T-helper 22 cell (primary cell): Measurements from ENCODE around the gene PLXNB1.
"Not testable (repeated sequence)": the region's sequence is repeated elsewhere in the genome, so short reads cannot be mapped to it uniquely, and the experiment has no call there.

Experiments
- DNase-seq: peaks from one replicate; pipeline ENCODE4 v3.0.0-alpha.2; 2020; ENCODE audit warnings: low read depth

Gene PLXNB1

DNA sequence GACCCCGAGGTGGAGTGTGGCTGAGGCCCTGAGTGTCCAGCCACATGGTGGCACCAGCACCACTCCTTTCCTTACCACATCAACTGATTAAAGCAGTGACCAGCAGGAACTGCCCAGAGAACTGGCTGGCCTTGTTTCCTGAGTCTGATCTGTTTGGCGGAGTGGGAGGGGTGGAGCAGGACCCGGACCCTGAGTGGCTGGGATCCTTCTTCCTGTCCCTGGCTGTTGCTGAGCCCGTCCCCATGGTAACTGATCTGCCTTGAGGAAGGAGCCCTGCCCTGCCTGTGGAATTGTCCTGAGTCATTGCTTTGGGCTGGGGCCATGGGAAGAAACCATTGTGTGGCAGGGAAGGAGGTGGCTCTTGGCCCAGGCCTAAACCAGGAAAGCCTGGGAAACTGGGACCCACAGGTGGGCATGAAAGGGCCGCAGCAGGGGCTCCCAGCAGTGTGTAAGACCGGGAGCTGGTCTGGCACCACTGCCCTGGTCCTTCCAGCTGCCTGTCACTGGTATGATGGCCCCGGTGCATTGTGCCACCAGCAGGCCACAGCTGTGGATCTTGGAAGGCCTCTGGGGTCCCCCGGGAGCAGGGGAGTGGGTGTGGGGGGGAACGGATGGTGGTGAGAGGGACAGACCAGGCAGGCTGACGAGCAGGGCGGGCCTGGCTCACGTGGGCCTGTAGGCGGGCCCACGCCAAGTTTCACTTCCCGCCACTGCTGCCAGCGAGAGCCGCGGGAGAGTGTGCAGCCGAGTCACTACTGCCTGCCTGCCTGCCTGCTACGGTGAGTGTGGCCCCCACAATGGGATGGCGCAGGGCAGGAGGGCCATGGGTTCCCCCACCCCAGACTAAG, 35.9 kb upstream of the PLXNB1 start:
- DNase-seq = peak; percentile 58

DNA sequence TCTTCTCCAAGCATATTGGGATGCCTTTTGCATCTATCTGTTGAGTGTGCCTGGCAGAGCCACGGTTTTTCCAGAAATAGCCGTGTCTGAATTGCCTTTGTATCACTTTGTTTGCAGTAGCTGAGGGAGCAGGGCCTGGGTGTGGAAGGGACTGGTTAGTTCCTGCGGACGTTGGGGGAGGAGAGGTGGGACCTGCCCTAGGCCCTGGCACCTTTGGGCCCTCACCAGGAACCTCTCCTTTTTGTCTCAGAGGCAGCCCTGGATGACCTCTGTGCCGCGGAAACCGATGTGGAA, 35.3 kb upstream of the PLXNB1 start:
- DNase-seq = no peak

DNA sequence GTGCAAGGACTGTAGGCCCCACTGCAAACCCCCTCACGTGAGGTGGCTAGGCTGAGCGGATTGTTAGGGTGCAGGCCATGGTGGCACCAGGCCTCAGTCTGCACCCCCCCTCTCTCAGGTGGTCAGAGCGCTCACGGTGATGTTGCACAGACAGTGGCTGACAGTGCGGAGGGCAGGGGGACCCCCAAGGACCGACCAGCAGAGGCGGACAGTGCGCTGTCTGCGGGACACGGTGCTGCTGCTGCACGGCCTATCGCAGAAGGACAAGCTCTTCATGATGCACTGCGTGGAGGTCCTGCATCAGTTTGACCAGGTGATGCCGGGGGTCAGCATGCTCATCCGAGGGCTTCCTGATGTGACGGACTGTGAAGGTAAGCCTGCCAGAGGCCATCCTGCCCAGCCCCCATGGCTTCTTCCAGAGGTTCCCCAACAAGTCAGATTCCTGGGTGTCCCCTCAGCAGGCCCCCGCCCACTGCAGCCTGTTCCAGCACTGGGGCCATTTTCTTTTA, 34.9 kb upstream of the PLXNB1 start:
- DNase-seq = no peak

DNA sequence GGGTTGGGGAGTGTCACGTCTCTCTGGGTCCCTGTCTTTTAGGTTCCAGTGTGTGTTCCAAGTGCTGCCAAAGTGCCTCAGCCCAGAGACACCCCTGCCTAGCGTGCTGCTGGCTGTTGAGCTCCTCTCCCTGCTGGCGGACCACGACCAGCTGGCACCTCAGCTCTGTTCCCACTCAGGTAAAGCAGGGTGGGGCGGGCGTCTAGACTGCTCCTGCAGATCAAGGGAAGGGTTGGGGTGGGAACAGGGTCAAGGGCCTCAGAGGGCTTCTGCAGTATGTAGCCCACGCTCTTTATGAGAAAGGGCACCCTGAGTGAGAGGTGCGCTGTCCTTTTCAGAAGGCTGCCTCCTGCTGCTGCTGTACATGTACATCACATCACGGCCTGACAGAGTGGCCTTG, 33.8 kb upstream of the PLXNB1 start:
- no peak for DNase-seq

DNA sequence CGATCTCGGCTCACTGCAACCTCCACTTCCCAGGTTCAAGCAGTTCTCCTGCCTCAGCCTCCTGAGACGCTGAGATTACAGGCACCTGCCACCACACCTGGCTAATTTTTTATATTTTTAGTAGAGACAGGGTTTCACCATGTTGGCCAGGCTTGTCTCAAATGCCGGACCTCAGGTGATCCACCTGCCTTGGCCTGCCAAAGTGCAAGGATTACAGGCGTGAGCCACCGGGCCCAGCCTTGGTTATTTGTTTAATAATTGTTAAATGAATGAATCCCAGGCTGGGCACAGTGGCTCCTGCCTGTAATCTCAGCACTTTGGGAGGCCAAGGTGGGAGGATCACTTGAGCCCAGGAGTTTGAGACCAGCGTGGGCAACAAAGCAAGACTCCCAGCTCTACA, 31.9 kb upstream of the PLXNB1 start:
- DNase-seq = not testable (repeated sequence)

DNA sequence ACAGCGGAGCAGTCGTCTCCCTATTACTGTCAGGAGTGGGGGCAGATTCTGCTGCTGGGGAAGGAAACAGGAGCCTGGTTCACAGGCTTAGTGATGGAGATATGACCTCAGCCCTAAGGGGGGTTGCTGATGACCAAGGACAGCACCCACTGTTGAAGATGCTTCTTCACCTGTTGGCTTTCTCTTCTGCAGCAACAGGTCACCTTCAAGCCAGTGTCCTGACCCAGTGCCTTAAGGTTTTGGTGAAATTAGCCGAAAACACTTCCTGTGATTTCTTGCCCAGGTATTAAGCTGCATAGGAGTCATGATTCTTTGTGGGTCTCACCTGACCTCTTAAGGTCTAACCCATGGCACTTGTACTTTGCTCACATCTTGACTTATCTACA, 30.6 kb upstream of the PLXNB1 start:
- no peak for DNase-seq

DNA sequence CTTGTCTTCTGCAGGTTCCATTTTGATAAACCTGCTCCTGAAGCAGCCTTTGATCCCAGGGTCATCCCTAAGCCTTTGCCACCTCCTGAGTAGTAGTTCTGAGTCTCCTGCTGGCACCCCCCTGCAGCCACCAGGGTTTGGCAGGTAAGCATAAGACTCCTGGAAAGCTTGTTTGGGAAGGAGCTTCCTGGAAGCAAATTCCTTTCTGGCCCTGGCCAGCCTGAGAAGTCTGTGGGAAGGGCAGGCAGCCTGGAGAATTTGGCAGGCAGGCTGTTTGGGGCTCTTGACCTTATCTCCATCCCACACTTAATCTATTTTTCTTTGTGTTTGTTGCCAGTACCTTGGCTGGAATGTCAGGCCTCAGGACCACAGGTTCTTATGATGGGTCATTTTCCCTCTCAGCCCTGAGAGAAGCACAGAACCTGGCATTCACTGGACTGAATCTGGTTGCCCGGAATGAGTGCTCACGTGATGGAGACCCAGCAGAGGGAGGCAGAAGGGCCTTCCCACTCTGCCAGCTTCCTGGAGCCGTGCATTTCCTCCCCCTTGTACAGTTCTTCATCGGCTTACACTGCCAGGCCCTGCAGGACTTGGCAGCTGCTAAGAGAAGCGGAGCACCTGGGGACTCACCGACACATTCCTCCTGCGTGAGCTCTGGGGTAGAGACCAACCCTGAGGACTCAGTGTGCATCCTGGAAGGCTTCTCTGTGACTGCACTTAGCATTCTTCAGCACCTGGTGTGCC, 30.1 kb upstream of the PLXNB1 start:
- no peak for DNase-seq

DNA sequence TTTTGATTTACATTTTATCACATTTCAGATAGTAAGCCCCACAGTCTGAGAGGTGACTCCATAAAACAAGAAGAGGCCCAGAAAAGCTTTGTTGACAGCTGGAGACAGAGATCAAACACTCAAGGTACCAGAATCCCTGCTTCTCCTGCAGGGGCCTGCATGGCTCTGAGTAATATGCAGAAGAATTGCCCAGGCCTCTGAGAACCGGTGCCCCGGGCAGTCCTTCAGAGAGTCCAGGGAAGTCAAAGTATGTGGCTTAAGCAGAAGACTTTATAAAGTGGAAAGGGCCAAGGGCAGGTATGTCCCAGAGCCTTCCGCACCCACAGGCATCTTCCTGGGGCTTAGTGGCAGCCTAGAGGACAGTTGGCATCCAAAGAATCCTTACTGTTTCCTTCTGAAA, 29.4 kb upstream of the PLXNB1 start:
- no peak for DNase-seq

DNA sequence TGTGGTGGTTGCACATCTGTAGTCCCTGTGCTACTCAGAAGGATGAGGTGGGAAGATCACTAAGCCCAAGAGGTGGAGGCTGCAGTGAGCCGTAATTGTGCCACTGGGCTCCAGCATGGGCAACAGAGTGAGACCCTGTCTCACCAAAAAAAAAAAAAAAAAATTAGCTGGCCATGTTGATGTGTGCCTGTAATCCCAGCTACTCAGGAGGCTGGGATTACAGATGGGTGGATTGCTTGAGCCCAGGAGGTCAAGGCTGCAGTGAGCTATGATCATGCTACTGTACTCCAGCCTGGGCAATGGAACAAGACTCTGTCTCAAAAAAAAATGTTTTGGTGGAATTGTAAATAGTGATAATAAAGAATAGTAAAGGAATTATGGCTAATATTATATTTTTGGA, 26.6 kb upstream of the PLXNB1 start:
- no peak for DNase-seq

DNA sequence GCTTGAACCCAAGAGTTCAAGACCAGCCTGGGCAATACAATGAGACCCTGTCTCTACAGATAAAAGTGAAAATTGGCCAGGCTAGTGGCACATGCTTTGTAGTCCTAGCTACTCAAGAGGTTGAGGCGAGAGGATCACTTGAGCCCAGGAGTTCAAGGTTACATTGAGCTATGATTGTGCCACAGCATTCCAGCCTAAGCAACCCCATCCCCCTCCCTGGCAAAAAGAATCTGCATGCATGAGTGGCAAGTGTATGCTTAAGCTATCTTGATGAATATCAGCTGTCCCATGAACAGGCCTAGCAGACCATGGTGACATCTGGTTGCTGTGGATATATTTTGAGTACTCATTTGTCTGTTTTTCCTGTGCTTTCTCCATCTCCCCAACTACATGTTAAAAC, 21.4 kb upstream of the PLXNB1 start:
- no peak for DNase-seq

DNA sequence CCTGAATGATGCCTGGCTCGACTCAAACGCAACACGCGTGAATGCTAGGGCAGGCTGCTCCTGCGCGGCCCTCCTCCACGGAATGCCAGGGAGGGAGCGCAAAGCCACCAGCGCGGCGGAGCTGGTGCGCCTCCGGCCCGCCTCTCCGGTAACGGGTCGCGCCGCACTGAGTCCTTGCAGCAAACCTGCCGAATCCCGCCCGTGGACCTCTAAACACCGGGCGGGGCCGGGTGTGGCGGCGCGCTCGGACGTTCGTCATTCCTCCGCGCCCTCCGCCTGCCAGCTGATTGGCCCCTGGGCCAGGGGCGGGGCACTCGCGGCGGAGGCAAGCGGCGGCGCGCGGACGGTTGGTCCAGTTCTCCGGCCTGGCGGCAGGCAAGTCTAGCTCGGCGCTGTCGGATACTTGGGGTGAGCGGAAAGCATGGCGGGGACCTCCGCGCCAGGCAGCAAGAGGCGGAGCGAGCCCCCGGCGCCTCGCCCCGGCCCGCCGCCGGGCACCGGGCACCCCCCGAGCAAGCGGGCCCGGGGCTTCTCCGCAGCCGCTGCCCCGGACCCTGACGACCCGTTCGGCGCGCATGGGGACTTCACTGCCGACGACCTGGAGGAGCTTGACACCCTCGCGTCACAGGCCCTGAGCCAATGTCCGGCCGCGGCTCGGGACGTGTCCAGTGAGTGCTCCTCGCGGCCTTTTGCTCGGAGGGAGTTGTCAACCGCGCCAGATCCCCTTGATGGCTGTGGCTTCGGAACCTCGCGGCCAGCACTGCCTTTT, 16.7 kb upstream of the PLXNB1 start, which contains the start of gene ATRIP:
Gene ATRIP (plus strand): TSS at position 313 of the 769 bp plus-strand sequence. CDS start 109 bp downstream, at position 422.
- peak; percentile 81 for DNase-seq

DNA sequence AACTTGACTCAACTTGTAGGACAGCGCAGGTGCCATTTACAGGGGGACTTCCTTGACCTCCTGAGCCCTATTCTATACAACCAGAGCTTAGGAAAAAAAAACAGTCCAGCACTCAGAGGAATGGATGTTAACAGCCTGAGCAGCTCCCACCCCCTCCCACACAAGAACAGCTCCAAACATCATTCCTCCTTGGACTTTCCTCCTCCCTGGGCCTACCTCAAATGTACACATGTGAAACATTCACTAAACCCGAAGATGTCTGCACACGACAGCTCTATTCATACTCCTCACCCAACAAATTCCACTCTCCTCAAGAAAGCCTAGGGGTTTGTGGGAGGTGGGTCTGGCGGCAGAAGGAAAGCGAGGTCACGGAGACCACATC, 16.1 kb upstream of the PLXNB1 start:
- no peak for DNase-seq

DNA sequence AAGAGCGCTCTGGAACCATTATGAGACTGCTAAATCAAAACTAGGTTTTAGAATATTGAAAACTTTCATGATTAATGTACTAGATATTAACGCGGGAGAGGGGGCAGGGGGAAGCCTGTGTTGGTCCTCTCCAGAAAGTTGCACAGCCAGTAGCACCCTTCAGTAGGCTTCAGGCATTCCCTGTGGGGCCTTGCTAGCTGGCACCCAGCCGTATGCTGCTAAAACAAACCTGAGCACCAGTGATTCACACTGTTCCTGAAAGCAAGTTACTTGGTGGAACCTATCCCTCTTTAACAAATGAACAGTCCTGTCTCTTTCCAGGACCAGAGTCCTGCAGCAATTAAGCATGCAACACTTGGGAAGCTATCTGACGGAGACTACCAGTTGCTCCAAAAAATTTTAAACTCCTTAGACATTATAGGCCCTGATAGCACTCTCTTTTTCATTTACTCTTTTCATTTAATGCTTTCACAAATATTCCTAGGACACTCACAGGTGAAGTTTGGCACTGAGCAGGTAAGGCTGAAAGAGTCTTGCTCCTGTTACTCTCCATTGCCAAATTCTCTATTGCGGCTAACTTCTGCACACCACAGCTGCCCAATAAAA, 15.5 kb upstream of the PLXNB1 start:
- no peak for DNase-seq

DNA sequence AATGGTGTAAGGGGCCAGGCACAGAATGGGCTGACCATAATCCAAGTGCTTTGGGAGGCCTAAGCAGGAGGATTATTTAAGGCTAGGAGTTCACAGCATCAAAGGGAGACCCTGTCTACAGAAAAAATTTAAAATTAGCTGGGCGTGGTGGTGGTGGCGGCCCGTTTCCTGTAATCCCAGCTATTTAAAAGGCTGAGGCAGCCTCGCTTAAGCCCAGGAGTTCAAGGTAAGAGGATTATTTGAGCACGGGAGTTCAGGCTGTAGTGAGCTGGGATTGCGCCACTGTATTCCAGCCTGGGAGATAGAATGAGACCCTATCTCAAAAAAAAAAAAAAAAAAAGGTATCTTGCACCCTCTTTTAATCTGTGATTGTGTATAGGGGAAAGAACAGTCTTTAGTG, 12.1 kb upstream of the PLXNB1 start:
- DNase-seq = no peak

DNA sequence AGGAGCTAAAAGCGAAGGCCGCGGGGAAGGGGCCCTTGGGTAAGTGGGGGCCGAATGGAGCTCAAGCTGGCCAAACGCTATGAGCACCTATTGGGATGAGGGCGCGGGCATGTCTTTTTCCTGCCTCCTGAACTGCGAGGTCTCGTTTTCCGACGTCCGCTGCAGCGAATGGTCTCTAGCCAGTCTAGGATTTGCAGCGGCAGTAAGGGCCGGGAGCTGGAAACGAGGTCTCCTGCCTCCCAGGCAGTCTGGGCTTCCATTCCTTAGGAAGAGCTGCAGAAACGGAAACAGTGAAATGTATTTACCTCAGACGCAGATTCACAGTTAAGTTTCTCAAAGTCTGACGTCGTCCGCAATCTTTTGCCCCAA, 10.7 kb upstream of the PLXNB1 start:
- DNase-seq = no peak

DNA sequence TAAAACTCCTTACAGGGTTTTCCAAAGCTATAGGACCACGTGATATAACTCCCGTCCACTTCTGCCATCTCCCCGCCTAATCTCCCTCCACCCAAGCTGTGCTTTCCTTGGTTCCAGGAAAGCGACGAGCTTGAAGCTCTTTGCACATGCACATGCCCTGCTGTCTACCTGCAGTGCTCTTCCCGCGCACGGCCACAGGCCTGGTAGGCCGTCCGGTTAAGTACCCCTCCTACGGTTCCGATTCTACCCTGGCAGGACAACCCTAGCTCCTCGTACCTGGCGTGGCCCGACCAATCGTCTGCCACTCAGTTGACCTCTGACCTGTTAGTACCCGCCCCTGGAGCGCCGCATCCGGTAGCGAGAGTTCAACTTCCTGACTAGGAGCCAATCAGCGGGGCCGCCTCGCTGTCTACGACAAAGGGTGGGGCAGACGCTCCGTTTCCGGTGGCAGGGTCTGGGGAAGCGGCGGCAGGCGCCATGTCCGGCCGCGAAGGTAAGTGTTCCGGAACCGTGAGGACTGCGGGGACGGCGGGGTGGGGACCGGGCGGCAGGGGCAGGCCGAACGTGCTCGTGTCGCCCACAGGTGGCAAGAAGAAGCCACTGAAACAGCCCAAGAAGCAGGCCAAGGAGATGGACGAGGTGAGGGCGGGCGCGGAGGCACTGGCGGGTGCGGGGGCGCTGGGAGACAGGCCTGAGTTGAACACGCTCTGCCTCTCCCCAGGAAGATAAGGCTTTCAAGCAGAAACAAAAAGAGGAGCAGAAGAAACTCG, 10.1 kb upstream of the PLXNB1 start, which contains the start of the genes CCDC51 and TMA7:
Gene CCDC51 (minus strand): TSS at position 300 of the 770 bp plus-strand sequence. CDS start 4,991 bp downstream, outside the sequence.
Gene TMA7 (plus strand): TSS at position 438 of the 770 bp plus-strand sequence. CDS start 40 bp downstream, at position 478.
- DNase-seq = peak; percentile 97

DNA sequence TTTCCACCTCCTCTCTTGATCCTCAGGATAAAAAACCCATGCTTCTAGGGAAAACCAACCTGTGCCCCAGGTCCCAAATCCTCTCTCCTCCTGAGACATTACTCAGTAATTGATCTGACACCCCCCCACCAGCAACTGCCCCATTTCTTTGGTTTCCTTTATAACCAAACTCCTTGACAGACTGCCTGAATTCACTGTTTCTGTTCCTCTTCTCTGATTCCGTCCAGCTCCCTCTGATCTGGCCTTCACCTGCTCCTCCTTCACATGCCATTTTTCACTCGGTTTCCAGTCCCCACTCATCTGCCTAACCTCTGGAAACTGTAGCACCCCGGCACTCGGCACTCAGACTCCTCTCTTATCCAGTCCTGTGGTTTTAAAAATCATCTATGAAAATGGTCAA, 7.9 kb upstream of the PLXNB1 start:
- no peak for DNase-seq

DNA sequence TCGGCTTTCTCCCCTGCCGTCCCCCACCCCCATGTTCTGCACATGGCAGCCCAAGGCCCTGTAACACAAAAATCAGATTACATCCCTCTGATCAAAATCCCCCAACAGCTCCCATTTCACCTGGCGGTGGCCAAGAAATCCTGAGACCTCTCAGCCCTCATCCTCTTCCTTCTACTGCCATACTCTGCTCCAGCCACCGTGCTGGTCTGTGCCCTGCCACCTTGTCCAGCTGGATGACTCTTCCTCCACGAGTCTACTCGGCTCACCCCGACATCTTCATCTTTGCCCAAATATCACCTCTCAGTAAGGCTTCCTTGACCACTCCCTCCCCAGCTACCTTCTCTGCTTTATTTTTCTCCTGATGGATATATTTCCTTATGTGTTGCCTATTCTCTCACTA, 7.0 kb upstream of the PLXNB1 start:
- no peak for DNase-seq

DNA sequence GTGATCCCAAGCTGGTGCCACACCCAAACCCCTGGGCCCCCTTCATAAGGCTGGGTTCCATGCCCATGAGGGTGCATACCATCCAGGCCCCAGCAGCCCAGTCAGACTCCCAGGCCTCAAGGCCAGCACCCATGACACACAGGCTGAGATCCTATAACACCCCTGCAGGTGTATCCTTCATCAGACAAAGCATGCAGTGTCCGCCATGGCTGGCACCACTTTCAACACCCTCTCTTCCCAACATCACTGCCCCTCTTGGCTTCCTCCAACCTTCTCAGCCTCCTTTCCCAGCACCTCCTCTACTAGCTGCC, 6.5 kb upstream of the PLXNB1 start:
- DNase-seq = no peak

DNA sequence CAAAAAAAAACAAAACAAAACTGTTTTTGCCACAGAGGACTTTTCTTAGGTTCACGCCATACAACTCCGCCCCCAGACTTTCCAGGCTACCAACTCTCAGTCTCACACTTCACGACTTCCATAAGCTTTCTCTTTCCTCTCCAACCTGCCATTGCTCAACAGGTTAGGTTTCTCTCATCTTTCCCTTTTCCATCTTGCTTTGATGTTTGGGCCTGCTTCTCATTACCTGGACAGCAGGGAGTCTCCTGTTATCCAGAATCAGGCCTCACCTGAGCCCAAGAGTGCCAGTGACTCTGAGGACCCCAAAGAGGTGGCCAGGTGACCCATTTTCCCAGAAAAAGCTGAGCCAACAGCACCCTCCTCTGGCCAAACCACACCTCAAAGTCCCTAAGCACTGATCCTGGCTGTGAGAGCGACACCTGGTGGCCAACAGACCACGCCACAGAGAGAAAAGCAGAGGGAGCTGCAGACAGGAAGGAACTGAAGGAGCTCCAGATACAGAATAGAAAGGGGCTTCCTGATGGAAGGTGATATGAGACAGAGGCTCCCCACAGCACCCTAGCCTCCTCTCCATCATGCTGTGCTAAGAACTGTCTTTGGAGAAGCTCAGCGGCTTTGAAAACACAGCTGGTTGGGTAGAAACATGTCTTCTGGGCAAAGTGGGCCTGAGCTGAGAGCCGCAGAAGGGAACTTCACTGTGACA, 6.0 kb upstream of the PLXNB1 start:
- DNase-seq = peak; percentile 69

DNA sequence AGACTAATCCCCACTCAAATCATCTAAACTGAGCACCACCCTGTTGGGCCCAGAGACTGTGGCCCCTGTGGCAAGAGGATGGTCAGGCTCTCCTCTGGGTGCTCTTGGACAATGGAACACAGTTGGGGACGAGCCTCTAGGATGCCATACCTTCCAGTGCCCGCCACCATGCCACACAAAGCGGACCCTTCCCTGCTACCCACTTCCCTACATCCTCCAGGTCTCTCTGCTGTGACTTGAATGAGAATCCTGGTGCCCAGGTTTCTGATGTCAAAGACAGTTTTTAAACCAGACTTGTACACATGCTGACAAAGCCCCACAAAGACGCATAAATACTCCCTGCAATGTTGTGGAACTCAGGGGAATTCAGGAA, 5.3 kb upstream of the PLXNB1 start:
- no peak for DNase-seq
